ENCODE results near the gene DENND1C.

GRCh38 chr19:6433165-6433564, 48.4 kb downstream of the DENND1C start:
- TF ChIP-seq, protein P1, sequence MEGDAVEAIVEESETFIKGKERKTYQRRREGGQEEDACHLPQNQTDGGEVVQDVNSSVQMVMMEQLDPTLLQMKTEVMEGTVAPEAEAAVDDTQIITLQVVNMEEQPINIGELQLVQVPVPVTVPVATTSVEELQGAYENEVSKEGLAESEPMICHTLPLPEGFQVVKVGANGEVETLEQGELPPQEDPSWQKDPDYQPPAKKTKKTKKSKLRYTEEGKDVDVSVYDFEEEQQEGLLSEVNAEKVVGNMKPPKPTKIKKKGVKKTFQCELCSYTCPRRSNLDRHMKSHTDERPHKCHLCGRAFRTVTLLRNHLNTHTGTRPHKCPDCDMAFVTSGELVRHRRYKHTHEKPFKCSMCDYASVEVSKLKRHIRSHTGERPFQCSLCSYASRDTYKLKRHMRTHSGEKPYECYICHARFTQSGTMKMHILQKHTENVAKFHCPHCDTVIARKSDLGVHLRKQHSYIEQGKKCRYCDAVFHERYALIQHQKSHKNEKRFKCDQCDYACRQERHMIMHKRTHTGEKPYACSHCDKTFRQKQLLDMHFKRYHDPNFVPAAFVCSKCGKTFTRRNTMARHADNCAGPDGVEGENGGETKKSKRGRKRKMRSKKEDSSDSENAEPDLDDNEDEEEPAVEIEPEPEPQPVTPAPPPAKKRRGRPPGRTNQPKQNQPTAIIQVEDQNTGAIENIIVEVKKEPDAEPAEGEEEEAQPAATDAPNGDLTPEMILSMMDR (IDR thresholded peaks at IDR 0.05 in 4 of 5, conservative IDR thresholded peaks at IDR 0.05 in 1 of 5): no peak
- no peak for TF ChIP-seq POLR2A (IDR thresholded peaks at IDR 0.05)

Data from gastrocnemius medialis (tissue), 4 donors.